C4-2B (cell line): ENCODE data around the gene MAP3K5.

Experiments
- CTCF ChIP-seq: fragments of 450-650 bp; conservative IDR thresholded peaks from 2 replicates; pipeline ENCODE4 v1.5.1; 2017; ENCODE audit warnings: mild to moderate bottlenecking
- ZFX ChIP-seq: fragments of 450-650 bp; IDR thresholded peaks from 2 replicates; pipeline ENCODE4 v1.6.1; 2017

GRCh38 chr6:136668571-136668970 is 123.7 kb downstream of the MAP3K5 start:
- TF ChIP-seq CTCF: no peak
- TF ChIP-seq ZFX: no peak
